Liver (tissue), 9 donors: ENCODE data around the gene ATP11A. TPM values are rescaled to one million over a fixed set of nuclear protein-coding genes. Genes with fewer than 3 reads are reported as not detected.

Experiments used
- DNase-seq: peaks from one replicate; pipeline ENCODE4 v3.0.0-alpha.2; 2017; ENCODE audit warnings: low spot score
- H3K27ac ChIP-seq, 2 donors: one replicate each; pipeline ENCODE4 v1.7.0; 2013; ENCODE audit warnings: inconsistent platforms in 2 of 2, low read length in 2 of 2, control low read depth in 1 of 2, low read depth in 1 of 2, mild to moderate bottlenecking in 1 of 2
- H3K27me3 ChIP-seq, 4 donors: one replicate each; pipeline versions ENCODE4 v1.6.1 to v1.7.0; 2013; ENCODE audit warnings: low read length in 3 of 4, inconsistent platforms in 1 of 4, mild to moderate bottlenecking in 1 of 4, moderate library complexity in 1 of 4; ENCODE audit not compliant: control insufficient read depth in 4 of 4, insufficient read depth in 4 of 4
- H3K36me3 ChIP-seq, 4 donors: one replicate each; pipeline versions ENCODE4 v1.6.1 to v1.7.0; 2013; ENCODE audit warnings: low read length in 3 of 4, mild to moderate bottlenecking in 3 of 4, low read depth in 1 of 4, moderate library complexity in 1 of 4; ENCODE audit not compliant: control insufficient read depth in 4 of 4, insufficient read depth in 3 of 4
- H3K4me1 ChIP-seq, 4 donors: one replicate each; pipeline versions ENCODE4 v1.6.1 to v1.7.0; 2013; ENCODE audit warnings: low read length in 3 of 4, mild to moderate bottlenecking in 3 of 4, moderate library complexity in 1 of 4; ENCODE audit not compliant: control insufficient read depth in 4 of 4, insufficient read depth in 4 of 4
- H3K4me3 ChIP-seq, 3 donors: one replicate each; pipeline versions ENCODE4 v1.6.1 to v1.7.0; 2013; ENCODE audit warnings: low read length in 3 of 3, control low read depth in 1 of 3, low read depth in 1 of 3, mild to moderate bottlenecking in 1 of 3
- H3K9ac ChIP-seq, 2 donors: one replicate each; pipeline ENCODE4 v1.7.0; 2013; ENCODE audit warnings: low read length in 2 of 2, mild to moderate bottlenecking in 2 of 2, moderate library complexity in 2 of 2, control low read depth in 1 of 2, low read depth in 1 of 2
- H3K9me3 ChIP-seq, 4 donors: one replicate each; pipeline versions ENCODE4 v1.6.1 to v1.7.0; 2013; ENCODE audit warnings: low read length in 3 of 4; ENCODE audit not compliant: control insufficient read depth in 4 of 4
- CTCF ChIP-seq: fragments of 150-350 bp; IDR thresholded peaks from 2 replicates; pipeline ENCODE4 v1.5.1; 2017; ENCODE audit warnings: improper control_type of control experiment, low read depth, low read length; ENCODE audit not compliant: missing input control
- EGR1 ChIP-seq, 2 donors: IDR thresholded peaks; 2 replicates each; pipeline ENCODE4 v1.6.1; 2016 to 2018; ENCODE audit warnings: antibody characterized with exemption in 2 of 2, low read depth in 2 of 2
- FOXA1 ChIP-seq: IDR thresholded peaks from 2 replicates; pipeline ENCODE4 v1.6.1; 2016; ENCODE audit warnings: antibody characterized with exemption
- FOXA2 ChIP-seq: IDR thresholded peaks from 2 replicates; pipeline ENCODE4 v1.6.1; 2016; ENCODE audit warnings: antibody characterized with exemption
- GABPA ChIP-seq, 2 donors: IDR thresholded peaks in 1 of 2; conservative IDR thresholded peaks in 1 of 2; 2 replicates each; pipeline ENCODE4 v1.6.1; 2016; ENCODE audit warnings: antibody characterized with exemption in 2 of 2, mild to moderate bottlenecking in 1 of 2, moderate library complexity in 1 of 2
- HNF4A ChIP-seq, 2 donors: conservative IDR thresholded peaks; 2 replicates each; pipeline ENCODE4 v1.6.1; 2016; ENCODE audit warnings: antibody characterized with exemption in 2 of 2, mild to moderate bottlenecking in 2 of 2
- HNF4G ChIP-seq: IDR thresholded peaks from 2 replicates; pipeline ENCODE4 v1.6.1; 2016; ENCODE audit warnings: antibody characterized with exemption
- JUND ChIP-seq, 2 donors: IDR thresholded peaks; 2 replicates each; pipeline ENCODE4 v1.6.1; 2016; ENCODE audit warnings: antibody characterized with exemption in 2 of 2
- NR2F2 ChIP-seq: IDR thresholded peaks from 2 replicates; pipeline ENCODE4 v1.6.1; 2016; ENCODE audit warnings: antibody characterized with exemption
- RAD21 ChIP-seq, 2 donors: IDR thresholded peaks; 2 replicates each; pipeline ENCODE4 v1.6.1; 2016; ENCODE audit warnings: antibody characterized with exemption in 2 of 2, mild to moderate bottlenecking in 2 of 2
- REST ChIP-seq: IDR thresholded peaks from 2 replicates; pipeline ENCODE4 v1.6.1; 2016; ENCODE audit warnings: antibody characterized with exemption, mild to moderate bottlenecking
- SP1 ChIP-seq: IDR thresholded peaks from 2 replicates; pipeline ENCODE4 v1.6.1; 2018; ENCODE audit warnings: antibody characterized with exemption, mild to moderate bottlenecking
- YY1 ChIP-seq: IDR thresholded peaks from 2 replicates; pipeline ENCODE4 v1.6.1; 2016; ENCODE audit warnings: antibody characterized with exemption, mild to moderate bottlenecking
- WGBS: extraction: QIAGEN DNeasy Blood & Tissue Kit; methylation state at CpG from one replicate; pipeline ENCODE4 v1.1.7; 2013; 5-methylcytosine and 5-hydroxymethylcytosine counted together
- polyA plus RNA-seq, 2 donors: library from polyadenylated mRNA; stranded (reverse) in 1 of 2; unstranded in 1 of 2; fragments of 200-250 nt in 1 of 2; fragments of >200 nt in 1 of 2; fragmentation: Nextera tagmentation in 1 of 2; extraction: Ambion mirVana in 1 of 2; gene quantifications; one replicate each; pipeline versions ENCODE4 v1.2.1 to v1.2.3, GENCODE V29; 2013 to 2015
- total RNA-seq, 2 donors: library from RNA; depleted of rRNA; stranded (reverse); fragments of >200 nt; gene quantifications; one replicate each; pipeline ENCODE4 v1.2.3, GENCODE V29; 2014
- TF ChIP-seq, protein P1 (sequence below): IDR thresholded peaks from 2 replicates; pipeline ENCODE4 v1.6.1; 2016; ENCODE audit warnings: antibody characterized with exemption
- TF ChIP-seq, protein P2 (sequence below): IDR thresholded peaks from 2 replicates; pipeline ENCODE4 v1.6.1; 2016; ENCODE audit warnings: antibody characterized with exemption
- TF ChIP-seq, protein P3 (sequence below): IDR thresholded peaks from 2 replicates; pipeline ENCODE4 v1.6.1; 2016; ENCODE audit warnings: antibody characterized with exemption
- donor health status: healthy.
- donor health status: healthy.
- donor health status: healthy.
- donor health status: healthy.
- donor health status: healthy.

The ATP11A gene
- total and polyA plus RNA-seq, 4 donors: 8.7 to 27.9 (median 13.8) TPM

DNA sequence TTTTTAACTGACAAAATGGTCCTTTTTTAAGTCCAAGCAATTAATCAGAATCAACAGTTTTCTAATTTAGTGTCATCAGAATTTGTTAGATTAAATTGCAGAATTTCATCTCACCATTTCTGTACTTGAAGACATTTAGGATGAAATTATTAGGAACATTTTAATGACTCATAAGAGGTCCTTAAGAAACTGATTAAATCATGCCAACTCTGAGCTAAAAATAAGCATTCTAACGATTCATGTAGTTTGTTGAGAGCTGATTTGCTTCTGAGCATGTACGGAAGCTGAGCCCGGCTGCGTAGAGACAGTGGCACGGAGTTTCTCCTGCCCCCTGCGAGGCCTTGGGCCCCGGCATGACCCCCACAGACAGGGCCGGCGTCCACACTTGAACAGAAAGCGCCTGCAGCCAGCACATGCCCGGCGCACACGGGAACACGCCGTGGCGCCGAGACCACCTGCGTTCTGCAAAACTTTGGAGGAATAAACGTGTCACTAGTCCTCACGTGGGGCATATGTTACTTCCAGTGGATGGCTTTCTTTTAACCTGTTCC lies 189.5 kb downstream of the ATP11A start:
- H3K27ac ChIP-seq: no peak overlapping the region
- TF ChIP-seq JUND (IDR thresholded peaks at IDR 0.05): no peak
- TF ChIP-seq RAD21 (IDR thresholded peaks at IDR 0.05): no peak
- no peak for TF ChIP-seq GABPA (IDR thresholded peaks at IDR 0.05 in 1 of 2, conservative IDR thresholded peaks at IDR 0.05 in 1 of 2)
- TF ChIP-seq REST: no peak
- no peak for TF ChIP-seq HNF4G
- no peak for TF ChIP-seq YY1
- TF ChIP-seq, protein P1, sequence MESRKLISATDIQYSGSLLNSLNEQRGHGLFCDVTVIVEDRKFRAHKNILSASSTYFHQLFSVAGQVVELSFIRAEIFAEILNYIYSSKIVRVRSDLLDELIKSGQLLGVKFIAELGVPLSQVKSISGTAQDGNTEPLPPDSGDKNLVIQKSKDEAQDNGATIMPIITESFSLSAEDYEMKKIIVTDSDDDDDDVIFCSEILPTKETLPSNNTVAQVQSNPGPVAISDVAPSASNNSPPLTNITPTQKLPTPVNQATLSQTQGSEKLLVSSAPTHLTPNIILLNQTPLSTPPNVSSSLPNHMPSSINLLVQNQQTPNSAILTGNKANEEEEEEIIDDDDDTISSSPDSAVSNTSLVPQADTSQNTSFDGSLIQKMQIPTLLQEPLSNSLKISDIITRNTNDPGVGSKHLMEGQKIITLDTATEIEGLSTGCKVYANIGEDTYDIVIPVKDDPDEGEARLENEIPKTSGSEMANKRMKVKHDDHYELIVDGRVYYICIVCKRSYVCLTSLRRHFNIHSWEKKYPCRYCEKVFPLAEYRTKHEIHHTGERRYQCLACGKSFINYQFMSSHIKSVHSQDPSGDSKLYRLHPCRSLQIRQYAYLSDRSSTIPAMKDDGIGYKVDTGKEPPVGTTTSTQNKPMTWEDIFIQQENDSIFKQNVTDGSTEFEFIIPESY: no peak
- TF ChIP-seq, protein P2, sequence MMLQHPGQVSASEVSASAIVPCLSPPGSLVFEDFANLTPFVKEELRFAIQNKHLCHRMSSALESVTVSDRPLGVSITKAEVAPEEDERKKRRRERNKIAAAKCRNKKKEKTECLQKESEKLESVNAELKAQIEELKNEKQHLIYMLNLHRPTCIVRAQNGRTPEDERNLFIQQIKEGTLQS: no peak
- TF ChIP-seq, protein P3, sequence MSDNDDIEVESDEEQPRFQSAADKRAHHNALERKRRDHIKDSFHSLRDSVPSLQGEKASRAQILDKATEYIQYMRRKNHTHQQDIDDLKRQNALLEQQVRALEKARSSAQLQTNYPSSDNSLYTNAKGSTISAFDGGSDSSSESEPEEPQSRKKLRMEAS: no peak
- TF ChIP-seq NR2F2: no peak
- no peak for TF ChIP-seq HNF4A (conservative IDR thresholded peaks at IDR 0.05)
- no peak overlapping the region for H3K4me3 ChIP-seq
- 84% methylated on average over 20 of the region's 20 CpGs for WGBS
- no peak for DNase-seq
- no peaks in the 10 kb centered on the region for H3K4me1 ChIP-seq
- peaks cover 5 to 40% (median 13%) of the 10 kb centered on the region in 4 donors for H3K36me3 ChIP-seq
- H3K9ac ChIP-seq: no peak overlapping the region
- no peaks in the 10 kb centered on the region for H3K9me3 ChIP-seq
- H3K27me3 ChIP-seq: no peaks in the 10 kb centered on the region

DNA sequence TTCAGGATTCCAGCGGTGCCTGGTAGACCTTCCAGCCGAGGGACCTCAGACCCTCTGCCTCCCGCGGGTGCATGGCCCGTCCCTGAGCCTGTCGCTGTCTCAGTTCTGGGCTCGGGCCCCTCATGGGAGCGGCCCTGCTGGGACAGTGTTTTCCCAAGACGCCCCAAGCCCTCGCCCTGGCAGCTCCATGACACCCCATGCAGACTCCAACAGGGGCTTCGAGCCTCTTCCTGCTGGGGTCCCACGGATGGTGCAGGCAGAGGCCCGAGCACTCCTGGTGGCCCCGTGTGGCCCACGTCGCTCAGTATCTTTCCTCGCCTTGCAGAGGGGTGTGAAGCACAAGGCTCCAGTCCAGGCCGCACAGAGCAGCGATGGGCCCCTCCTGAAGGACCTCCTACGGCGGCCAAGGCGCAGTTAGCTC lies 190.4 kb downstream of the ATP11A start:
- no peak for DNase-seq

More for the DNA sequence above, 190.4 kb downstream of the ATP11A start:
- WGBS: 98% methylated on average over 22 of the region's 22 CpGs
- Histone ChIP-seq H3K4me1 (peaks cover 0 to under 1% (median 0%) of the 10 kb centered on the region in 4 donors), H3K9ac (no peak overlapping the region), H3K9me3 (no peaks in the 10 kb centered on the region), H3K27me3 (no peaks in the 10 kb centered on the region), H3K27ac (no peak overlapping the region), H3K36me3 (peaks cover 5 to 40% (median 13%) of the 10 kb centered on the region in 4 donors), H3K4me3 (no peak overlapping the region)
- TF ChIP-seq JUND (IDR thresholded peaks at IDR 0.05): no peak
- TF ChIP-seq EGR1 (IDR thresholded peaks at IDR 0.05; ENCODE audit: low read depth in 2 of 2): no peak
- TF ChIP-seq SP1: no peak
- TF ChIP-seq FOXA1: no peak
- no peak for TF ChIP-seq CTCF
- no peak for TF ChIP-seq FOXA2
